H1 (cell line): Measurements from ENCODE around the gene BTBD8. TPM values are rescaled to one million over a fixed set of nuclear protein-coding genes. Genes with fewer than 3 reads are reported as not detected.

Experiments
- CTCF ChIA-PET: fragments of 300-600 bp; sonication (Branson Sonifier 250); formaldehyde crosslinking; loops from one replicate; lab custom pipeline; 2021; ENCODE audit not compliant: partially characterized antibody; lab: Charles Lee
- POLR2A ChIA-PET: fragments of 300-600 bp; sonication (Branson Sonifier 250); formaldehyde crosslinking; loops from one replicate; lab custom pipeline; 2021; ENCODE audit warnings: inconsistent platforms; ENCODE audit not compliant: partially characterized antibody; lab: Charles Lee
- DNase-seq, 2 experiments: peaks; one replicate each; pipeline versions ENCODE4 v3.0.0 to v3.0.0-alpha.2; 2010 to 2022; ENCODE audit warnings: low spot score in 2 of 2, low read depth in 1 of 2, mixed read lengths in 1 of 2
- FAIRE-seq: peaks from 2 replicates; lab custom pipeline; 2011; peaks lifted over from hg19 to GRCh38; lab: Jason Lieb, UNC
- H2AFZ ChIP-seq: 2 replicates; pipeline ENCODE4 v1.8.1; 2012; ENCODE audit warnings: low read length, inconsistent platforms
- H2AK5ac ChIP-seq: 2 replicates; pipeline ENCODE4 v1.6.1; 2013; ENCODE audit warnings: low read depth, low read length
- H2BK120ac ChIP-seq: replicated peaks from 2 replicates; pipeline ENCODE3; 2013; ENCODE audit warnings: low read depth, low read length, inconsistent platforms
- H2BK12ac ChIP-seq: 2 replicates; pipeline ENCODE4 v1.6.1; 2013; ENCODE audit warnings: low read depth, low read length
- H2BK15ac ChIP-seq: 2 replicates; pipeline ENCODE4 v1.6.1; 2013; ENCODE audit warnings: low read length
- H2BK20ac ChIP-seq: 2 replicates; pipeline ENCODE4 v1.6.1; 2013; ENCODE audit warnings: low read length
- H2BK5ac ChIP-seq: 2 replicates; pipeline ENCODE4 v1.6.1; 2013; ENCODE audit warnings: low read depth, low read length
- H3K14ac ChIP-seq: 2 replicates; pipeline ENCODE4 v1.6.1; 2013; ENCODE audit warnings: inconsistent platforms; ENCODE audit not compliant: insufficient read length
- H3K18ac ChIP-seq: 2 replicates; pipeline ENCODE4 v1.6.1; 2013; ENCODE audit warnings: low read length; ENCODE audit errors: extremely low read depth
- H3K23ac ChIP-seq: 2 replicates; pipeline ENCODE4 v1.6.1; 2013; ENCODE audit warnings: inconsistent platforms; ENCODE audit not compliant: insufficient read length
- H3K23me2 ChIP-seq: 2 replicates; pipeline ENCODE4 v1.6.1; 2013; ENCODE audit warnings: low read depth, low read length
- H3K27ac ChIP-seq: 2 replicates; pipeline ENCODE4 v1.6.1; 2011; ENCODE audit warnings: low read depth, low read length, inconsistent platforms
- H3K27me3 ChIP-seq, 4 experiments: replicated peaks in 1 of 4; 1 replicate in 1 of 4; 2 replicates in 3 of 4; pipeline versions ENCODE4 v1.6.1 to v1.8.1; 2011 to 2013; ENCODE audit warnings: low read length in 3 of 4, mild to moderate bottlenecking in 3 of 4, inconsistent platforms in 2 of 4, mixed read lengths in 2 of 4, moderate library complexity in 1 of 4; ENCODE audit not compliant: control insufficient read depth in 3 of 4, insufficient read depth in 3 of 4; ENCODE audit errors: extremely low read depth in 1 of 4
- H3K36me3 ChIP-seq, 4 experiments: 2 replicates each; pipeline versions ENCODE4 v1.6.1 to v1.8.1; 2011 to 2013; ENCODE audit warnings: mild to moderate bottlenecking in 4 of 4, low read length in 3 of 4, moderate library complexity in 2 of 4, control low read depth in 1 of 4, inconsistent platforms in 1 of 4; ENCODE audit not compliant: insufficient read depth in 4 of 4, control insufficient read depth in 2 of 4
- H3K4ac ChIP-seq: replicated peaks from 2 replicates; pipeline ENCODE3; 2013; ENCODE audit warnings: low read length, low read depth, mixed read lengths, inconsistent platforms; ENCODE audit not compliant: insufficient read length
- H3K4me1 ChIP-seq, 4 experiments: replicated peaks in 1 of 4; 1 replicate in 1 of 4; 2 replicates in 3 of 4; pipeline versions ENCODE4 v1.6.1 to v1.8.1; 2011 to 2013; ENCODE audit warnings: low read length in 3 of 4, inconsistent platforms in 2 of 4, mixed read lengths in 1 of 4; ENCODE audit not compliant: insufficient read depth in 4 of 4, control insufficient read depth in 3 of 4
- H3K4me2 ChIP-seq, 2 experiments: 2 replicates each; pipeline versions ENCODE4 v1.6.1 to v1.8.1; 2011 to 2013; ENCODE audit warnings: low read depth in 2 of 2, low read length in 2 of 2, control low read depth in 1 of 2, inconsistent platforms in 1 of 2, mild to moderate bottlenecking in 1 of 2; ENCODE audit not compliant: insufficient read depth in 1 of 2
- H3K4me3 ChIP-seq, 4 experiments: fragments of 200-600, 300-600 bp in 1 of 4; sonication (generic), shearing (Covaris generic), sonication (Bioruptor Twin) in 1 of 4; 2 replicates each; pipeline versions ENCODE4 v1.5.1 to v1.8.1; 2011 to 2016; ENCODE audit warnings: low read length in 4 of 4, low read depth in 3 of 4, control low read depth in 2 of 4, inconsistent platforms in 2 of 4, mild to moderate bottlenecking in 2 of 4, mixed read lengths in 1 of 4, moderate library complexity in 1 of 4; ENCODE audit not compliant: insufficient read depth in 2 of 4; ENCODE audit errors: extremely low read depth in 1 of 4
- H3K56ac ChIP-seq: replicated peaks from 2 replicates; pipeline ENCODE3; 2013; ENCODE audit warnings: low read depth, mild to moderate bottlenecking, mixed read lengths, low read length, inconsistent platforms; ENCODE audit not compliant: insufficient read length
- H3K79me1 ChIP-seq: 2 replicates; pipeline ENCODE4 v1.6.1; 2013; ENCODE audit warnings: low read depth, low read length, control low read depth
- H3K79me2 ChIP-seq, 2 experiments: 2 replicates each; pipeline versions ENCODE4 v1.6.1 to v1.8.1; 2012 to 2013; ENCODE audit warnings: low read length in 2 of 2, mild to moderate bottlenecking in 2 of 2, inconsistent platforms in 1 of 2; ENCODE audit not compliant: insufficient read depth in 2 of 2, control insufficient read depth in 1 of 2
- H3K9ac ChIP-seq, 4 experiments: replicated peaks in 1 of 4; 1 replicate in 1 of 4; 2 replicates in 3 of 4; pipeline versions ENCODE4 v1.6.1 to v1.8.1; 2011 to 2013; ENCODE audit warnings: low read depth in 3 of 4, low read length in 3 of 4, control low read depth in 2 of 4, mild to moderate bottlenecking in 2 of 4, moderate library complexity in 2 of 4, inconsistent platforms in 1 of 4; ENCODE audit errors: extremely low read depth in 1 of 4
- H3K9me3 ChIP-seq, 2 experiments: 2 replicates each; pipeline versions ENCODE4 v1.6.1 to v1.8.1; 2012 to 2013; ENCODE audit warnings: mild to moderate bottlenecking in 2 of 2, moderate library complexity in 2 of 2, control low read depth in 1 of 2, inconsistent platforms in 1 of 2, low read depth in 1 of 2, low read length in 1 of 2, mixed read lengths in 1 of 2; ENCODE audit not compliant: insufficient read depth in 2 of 2
- H4K20me1 ChIP-seq, 2 experiments: replicated peaks in 1 of 2; 2 replicates each; pipeline versions ENCODE3 to v1.8.1; 2011 to 2013; ENCODE audit warnings: inconsistent platforms in 2 of 2, low read length in 2 of 2, mild to moderate bottlenecking in 1 of 2; ENCODE audit not compliant: insufficient read depth in 2 of 2, control insufficient read depth in 1 of 2
- H4K5ac ChIP-seq: 2 replicates; pipeline ENCODE4 v1.6.1; 2013; ENCODE audit warnings: low read length, low read depth, mixed read lengths, inconsistent platforms; ENCODE audit not compliant: insufficient read length
- H4K8ac ChIP-seq: 2 replicates; pipeline ENCODE4 v1.8.0; 2013; ENCODE audit warnings: mild to moderate bottlenecking, moderate library complexity, low read length, inconsistent platforms; ENCODE audit not compliant: insufficient read depth; ENCODE audit errors: extremely low read depth
- H4K91ac ChIP-seq: replicated peaks from 2 replicates; pipeline ENCODE3; 2013; ENCODE audit warnings: low read length, mixed read lengths, inconsistent platforms; ENCODE audit not compliant: insufficient read length
- CHD2 ChIP-seq: IDR thresholded peaks from 2 replicates; pipeline ENCODE4 v1.6.1; 2012; ENCODE audit warnings: low read length, improper control_type of control experiment
- CREB1 ChIP-seq: IDR thresholded peaks from 2 replicates; pipeline ENCODE4 v1.6.1; 2012; ENCODE audit warnings: inconsistent platforms
- CTCF ChIP-seq, 3 experiments: IDR thresholded peaks; 1 replicate in 2 of 3; 2 replicates in 1 of 3; pipeline versions ENCODE4 v1.5.1 to v1.6.1; 2011; ENCODE audit warnings: low read length in 3 of 3, mild to moderate bottlenecking in 3 of 3, inconsistent platforms in 2 of 3, low read depth in 1 of 3, moderate library complexity in 1 of 3; ENCODE audit not compliant: insufficient read depth in 1 of 3; ENCODE audit errors: control extremely low read depth in 1 of 3
- EZH2 ChIP-seq: fragments of 200-600 bp; sonication (generic); IDR thresholded peaks from 2 replicates; pipeline ENCODE4 v1.7.1; 2012; ENCODE audit warnings: low read depth, mild to moderate bottlenecking, moderate library complexity, low read length, inconsistent platforms; ENCODE audit not compliant: severe bottlenecking
- GTF2F1 ChIP-seq: IDR thresholded peaks from 2 replicates; pipeline ENCODE4 v1.6.1; 2012; ENCODE audit warnings: low read depth, low read length, improper control_type of control experiment, borderline replicate concordance
- MAFK ChIP-seq: IDR thresholded peaks from 2 replicates; pipeline ENCODE4 v1.6.1; 2012; ENCODE audit warnings: low read depth, mild to moderate bottlenecking, improper control_type of control experiment, low read length
- MAX ChIP-seq: IDR thresholded peaks from 2 replicates; pipeline ENCODE4 v1.6.1; 2012; ENCODE audit warnings: inconsistent platforms
- NANOG ChIP-seq: IDR thresholded peaks from 2 replicates; pipeline ENCODE4 v1.6.1; 2011; ENCODE audit warnings: low read length, low read depth, mild to moderate bottlenecking, inconsistent platforms; ENCODE audit not compliant: insufficient read depth, poor library complexity, severe bottlenecking
- NRF1 ChIP-seq: IDR thresholded peaks from 2 replicates; pipeline ENCODE4 v1.6.1; 2011; ENCODE audit warnings: mild to moderate bottlenecking, low read depth, low read length, improper control_type of control experiment
- SRF ChIP-seq: IDR thresholded peaks from 2 replicates; pipeline ENCODE4 v1.6.1; 2011; ENCODE audit warnings: mild to moderate bottlenecking, low read depth, low read length, moderate library complexity
- SUZ12 ChIP-seq: fragments of 200-600 bp; sonication (generic); IDR thresholded peaks from 2 replicates; pipeline ENCODE4 v1.6.1; 2012; ENCODE audit warnings: mild to moderate bottlenecking, inconsistent platforms, low read length, moderate library complexity, mixed read lengths
- TAF7 ChIP-seq: optimal IDR thresholded peaks from 2 replicates; pipeline ENCODE3; 2011; ENCODE audit warnings: low read depth, mild to moderate bottlenecking, inconsistent platforms, low read length, moderate library complexity, borderline replicate concordance
- WGBS, 2 experiments: shearing (Covaris generic) in 1 of 2; methylation state at CpG; one replicate each; pipeline versions ENCODE4 v1.1.6 to v1.1.7; 2013 to 2015; ENCODE audit warnings: low lambda C conversion rate in 2 of 2, mixed read lengths in 2 of 2, inconsistent platforms in 1 of 2, low coverage in 1 of 2, missing lambda C conversion rate in 1 of 2; ENCODE audit not compliant: insufficient replicate concordance in 2 of 2, insufficient coverage in 1 of 2, insufficient read length in 1 of 2; ENCODE audit errors: extremely low coverage in 1 of 2, missing lambda C conversion rate in 1 of 2; 5-methylcytosine and 5-hydroxymethylcytosine counted together
- polyA plus RNA-seq, 7 experiments: library from polyadenylated mRNA; depleted of rRNA in 3 of 7; stranded (reverse) in 5 of 7; unstranded in 2 of 7; fragments of >200 nt in 5 of 7; fragments of 200-250 nt in 2 of 7; gene quantifications; 1 replicate in 5 of 7; 2 replicates in 1 of 7; 4 replicates in 1 of 7; pipeline versions ENCODE4 v1.2.1 to v1.2.3, GENCODE V29; 2011 to 2013; ENCODE audit warnings: missing spikeins in 2 of 7, mixed read lengths in 2 of 7
- total RNA-seq: library from RNA; stranded (reverse); fragmentation: NEBNext Ultra II Directional; extraction: Animal tissue kit (Norgen Biotek cat#: 25700); gene quantifications from 2 replicates; pipeline ENCODE4 v1.2.1, GENCODE V29; 2021

The BTBD8 gene
- total and polyA plus RNA-seq, 2 of the 8 experiments (the other 6 are each of a cell fraction or from before 2014, with no cell fraction given), result 0.44 to 2.5 TPM

DNA sequence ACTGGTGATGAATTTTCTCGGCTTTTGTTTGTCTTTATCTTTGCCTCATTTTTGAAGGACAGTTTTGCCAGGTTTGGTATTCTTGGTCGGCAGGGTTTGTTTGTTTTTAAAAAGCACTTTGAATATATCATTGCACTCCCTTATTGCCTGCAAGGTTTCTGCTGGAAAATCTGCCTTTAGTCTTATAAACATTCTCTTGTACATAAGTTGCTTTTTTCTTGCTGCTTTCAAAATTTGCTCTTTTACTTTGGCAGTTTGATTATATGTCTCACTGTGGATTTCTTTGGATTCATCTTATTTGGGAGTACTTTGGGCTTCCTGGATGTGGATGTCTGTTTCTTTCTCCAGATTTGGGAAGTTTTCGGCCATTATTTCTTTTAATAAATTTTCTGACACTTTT lies 79.4 kb downstream of the BTBD8 start:
- Histone ChIP-seq H2BK120ac (no peak overlapping the region), H3K79me2 (no peaks in the 10 kb centered on the region), H4K91ac (no peak overlapping the region), H3K9me3 (no peaks in the 10 kb centered on the region; a peak in 1 of 4 replicates), H3K4me2 (no peak overlapping the region), H2BK20ac (no peak overlapping the region), H3K23ac (no peak overlapping the region), H2BK12ac (no peak overlapping the region), H3K14ac (no peak overlapping the region), H3K36me3 (no peaks in the 10 kb centered on the region), H3K23me2 (no peaks in the 10 kb centered on the region), H3K4me3 (no peak overlapping the region), H4K5ac (no peak overlapping the region), H3K56ac (no peak overlapping the region), H2AK5ac (no peak overlapping the region), H3K27me3 (no peaks in the 10 kb centered on the region), H3K9ac (no peak overlapping the region), H2BK5ac (no peak overlapping the region), H3K27ac (no peak overlapping the region), H2BK15ac (no peak overlapping the region), H3K4me1 (no peaks in the 10 kb centered on the region), H4K20me1 (no peaks in the 10 kb centered on the region), H3K79me1 (no peaks in the 10 kb centered on the region), H2AFZ (no peak overlapping the region), H4K8ac (no peak overlapping the region), H3K4ac (no peak overlapping the region), H3K18ac (no peak overlapping the region)
- 96% methylated on average over 3 of the region's 3 CpGs; no CpG with 5 or more reads in 1 of the 2 experiments for WGBS, 2 experiments
- DNase-seq (no peak), FAIRE-seq (no peak)
- ChIA-PET CTCF (no interaction called here), POLR2A (interaction anchor here (0.6 kb wide), 1 partner anchor 1072 kb away, joined by 3 read pairs; no protein-coding TSS in a partner anchor)
- no peak for TF ChIP-seq TAF7
- no peak for TF ChIP-seq MAFK
- TF ChIP-seq CTCF (IDR thresholded peaks at IDR 0.05; ENCODE audit: control extremely low read depth in 1 of 3, insufficient read depth in 1 of 3, low read depth in 1 of 3, low read length in 3 of 3), result no peak
- no peak for TF ChIP-seq SRF
- no peak for TF ChIP-seq GTF2F1
- no peak for TF ChIP-seq MAX
- no peak for TF ChIP-seq EZH2
- TF ChIP-seq NANOG, result no peak
- no peak for TF ChIP-seq CREB1
- TF ChIP-seq CHD2, result no peak
- no peak for TF ChIP-seq NRF1
- no peak for TF ChIP-seq SUZ12
